Medulla oblongata (tissue), 1 donor: ENCODE measurements around the gene KIAA0408.
"Not testable (repeated sequence)": the region's sequence is repeated elsewhere in the genome, so short reads cannot be mapped to it uniquely, and the experiment has no call there.

ENCODE experiments used
- DNase-seq: peaks from one replicate; pipeline ENCODE4 v3.0.0-alpha.2; 2015; ENCODE audit errors: extremely low spot score

KIAA0408 gene

GRCh38 chr6:127412016-127412415 is 47.2 kb downstream of the KIAA0408 start:
- not testable (repeated sequence) for DNase-seq
